IMR-90 (cell line): Measurements from ENCODE around the gene TUBGCP6. TPM values are rescaled to one million over a fixed set of nuclear protein-coding genes. Genes with fewer than 3 reads are reported as not detected.

ENCODE experiments used
- ATAC-seq: fragments of 200-7000 bp; cut with Tn5 transposase; 2 replicates; pipeline ENCODE4 v1.9.1; 2020; ENCODE audit warnings: low read depth, mild to moderate bottlenecking, moderate library complexity
- BruUV-seq: library from RNA; stranded (reverse); fragments of 400-500 nt; replicated peaks from 2 replicates; lab custom pipeline; 2021; lab: Mats Ljungman, UMichigan
- CTCF ChIA-PET: fragments of 300-600 bp; formaldehyde crosslinking; extraction: SDS; loops from one replicate; lab custom pipeline; 2021; ENCODE audit warnings: antibody characterized with exemption; lab: Yijun Ruan, JAX
- POLR2A ChIA-PET: fragments of 300-600 bp; sonication (Branson Sonifier 250); formaldehyde crosslinking; loops from one replicate; lab custom pipeline; 2022; ENCODE audit warnings: antibody characterized with exemption; ENCODE audit not compliant: unreplicated experiment; lab: Charles Lee
- DNase-seq: peaks from one replicate; pipeline ENCODE4 v3.0.0; 2013
- H2AFZ ChIP-seq: replicated peaks from 2 replicates; pipeline ENCODE3; 2013; ENCODE audit warnings: low read length, mild to moderate bottlenecking; ENCODE audit not compliant: poor library complexity
- H2AK5ac ChIP-seq: 2 replicates; pipeline ENCODE4 v1.6.1; 2013; ENCODE audit warnings: low read depth, low read length, inconsistent platforms
- H2AK9ac ChIP-seq: replicated peaks from 2 replicates; pipeline ENCODE3; 2013; ENCODE audit warnings: mild to moderate bottlenecking, low read depth, low read length, moderate library complexity; ENCODE audit not compliant: poor library complexity
- H2BK120ac ChIP-seq: 2 replicates; pipeline ENCODE4 v1.6.1; 2013; ENCODE audit warnings: low read depth, low read length, inconsistent platforms
- H2BK15ac ChIP-seq: 3 replicates; pipeline ENCODE4 v1.6.1; 2013; ENCODE audit warnings: low read depth, low read length, inconsistent platforms
- H2BK20ac ChIP-seq: 2 replicates; pipeline ENCODE4 v1.6.1; 2013; ENCODE audit warnings: low read depth, mild to moderate bottlenecking, inconsistent platforms, low read length, moderate library complexity
- H2BK5ac ChIP-seq: 2 replicates; pipeline ENCODE4 v1.6.1; 2013; ENCODE audit warnings: mild to moderate bottlenecking, low read depth, low read length, inconsistent platforms; ENCODE audit not compliant: poor library complexity, severe bottlenecking
- H3K14ac ChIP-seq: replicated peaks from 2 replicates; pipeline ENCODE4 v1.6.1; 2013; ENCODE audit warnings: low read depth, low read length, inconsistent platforms
- H3K18ac ChIP-seq: 2 replicates; pipeline ENCODE4 v1.6.1; 2013; ENCODE audit warnings: low read depth, low read length, control low read depth
- H3K23ac ChIP-seq: 2 replicates; pipeline ENCODE4 v1.6.1; 2013; ENCODE audit warnings: low read depth, low read length, inconsistent platforms
- H3K27ac ChIP-seq: 2 replicates; pipeline ENCODE4 v1.5.1; 2013; ENCODE audit warnings: mild to moderate bottlenecking, control low read depth, low read length; ENCODE audit not compliant: insufficient read depth
- H3K27me3 ChIP-seq: 2 replicates; pipeline ENCODE4 v1.6.1; 2013; ENCODE audit warnings: low read length; ENCODE audit not compliant: control insufficient read depth, insufficient read depth
- H3K36me3 ChIP-seq: 2 replicates; pipeline ENCODE4 v1.6.1; 2013; ENCODE audit warnings: low read length, mixed read lengths; ENCODE audit not compliant: control insufficient read depth, insufficient read depth
- H3K4ac ChIP-seq: 2 replicates; pipeline ENCODE4 v1.6.1; 2013; ENCODE audit warnings: low read depth, low read length, inconsistent platforms
- H3K4me1 ChIP-seq: 2 replicates; pipeline ENCODE4 v1.6.1; 2013; ENCODE audit warnings: low read length, mixed read lengths; ENCODE audit not compliant: control insufficient read depth, insufficient read depth
- H3K4me2 ChIP-seq: 2 replicates; pipeline ENCODE4 v1.6.1; 2013; ENCODE audit warnings: low read depth, mild to moderate bottlenecking, control low read depth, low read length, moderate library complexity
- H3K4me3 ChIP-seq: 2 replicates; pipeline ENCODE4 v1.5.1; 2013; ENCODE audit warnings: low read depth, mild to moderate bottlenecking, control low read depth, low read length, moderate library complexity; ENCODE audit not compliant: insufficient read depth
- H3K56ac ChIP-seq: 2 replicates; pipeline ENCODE4 v1.6.1; 2013; ENCODE audit warnings: low read length, inconsistent platforms; ENCODE audit not compliant: insufficient read depth; ENCODE audit errors: extremely low read depth
- H3K79me1 ChIP-seq, 2 experiments: 2 replicates each; pipeline ENCODE4 v1.6.1; 2013; ENCODE audit warnings: low read length in 2 of 2, inconsistent platforms in 1 of 2, low read depth in 1 of 2
- H3K9ac ChIP-seq: 2 replicates; pipeline ENCODE4 v1.6.1; 2013; ENCODE audit warnings: low read depth, low read length, control low read depth
- H3K9me1 ChIP-seq: 2 replicates; pipeline ENCODE4 v1.6.1; 2013; ENCODE audit warnings: low read length, inconsistent platforms; ENCODE audit not compliant: insufficient read depth
- H3K9me3 ChIP-seq: 2 replicates; pipeline ENCODE4 v1.6.1; 2013; ENCODE audit warnings: low read length; ENCODE audit not compliant: control insufficient read depth, insufficient read depth
- H4K20me1 ChIP-seq: 2 replicates; pipeline ENCODE4 v1.6.1; 2013; ENCODE audit warnings: low read length, inconsistent platforms; ENCODE audit not compliant: insufficient read depth
- H4K5ac ChIP-seq: 2 replicates; pipeline ENCODE4 v1.6.1; 2013; ENCODE audit warnings: mild to moderate bottlenecking, low read depth, low read length, control low read depth
- H4K8ac ChIP-seq, 2 experiments: 2 replicates each; pipeline ENCODE4 v1.6.1; 2013; ENCODE audit warnings: low read depth in 2 of 2, low read length in 2 of 2, control low read depth in 1 of 2, inconsistent platforms in 1 of 2
- H4K91ac ChIP-seq: 2 replicates; pipeline ENCODE4 v1.6.1; 2013; ENCODE audit warnings: low read depth, low read length, inconsistent platforms; ENCODE audit not compliant: insufficient read depth
- CHD1 ChIP-seq: IDR thresholded peaks from 2 replicates; pipeline ENCODE4 v1.6.1; 2012; ENCODE audit warnings: low read depth, low read length, improper control_type of control experiment
- MAFK ChIP-seq: IDR thresholded peaks from 2 replicates; pipeline ENCODE4 v1.6.1; 2012; ENCODE audit warnings: low read depth, low read length, improper control_type of control experiment
- MXI1 ChIP-seq: IDR thresholded peaks from 2 replicates; pipeline ENCODE4 v1.6.1; 2012; ENCODE audit warnings: low read depth, mild to moderate bottlenecking, low read length, moderate library complexity, borderline replicate concordance
- POLR2A ChIP-seq: IDR thresholded peaks from 2 replicates; pipeline ENCODE4 v1.6.1; 2012; ENCODE audit warnings: mild to moderate bottlenecking, low read depth, low read length
- RCOR1 ChIP-seq: IDR thresholded peaks from 2 replicates; pipeline ENCODE4 v1.6.1; 2012; ENCODE audit warnings: mild to moderate bottlenecking, low read length, improper control_type of control experiment; ENCODE audit not compliant: insufficient replicate concordance
- WGBS, 2 experiments: methylation state at CpG; one replicate each; pipeline versions ENCODE4 v1.1.5 to v1.1.7; 2013; ENCODE audit warnings: missing lambda C conversion rate in 2 of 2; ENCODE audit not compliant: insufficient read length in 1 of 2; ENCODE audit errors: extremely low coverage in 2 of 2; 5-methylcytosine and 5-hydroxymethylcytosine counted together
- dilution Hi-C: fragments of 300-500 bp; cut with HindIII; formaldehyde crosslinking; loops from one replicate; pipeline ENCODE4 v1.14.3; 2018; ENCODE audit warnings: low sequenced_read_pairs; ENCODE audit not compliant: unreplicated experiment
- in situ Hi-C: fragments of 300-500 bp; cut with MboI; formaldehyde crosslinking; loops from 3 replicates; pipeline ENCODE4 v1.14.3; 2019; ENCODE audit warnings: low sequenced_read_pairs, inconsistent platforms, mixed read lengths
- intact Hi-C: fragments of 100-400 bp; cut with micrococcal nuclease; formaldehyde crosslinking; loops from 2 replicates; pipeline ENCODE4 v1.10.0; 2022
- polyA plus RNA-seq, 3 experiments: library from polyadenylated mRNA; depleted of rRNA; stranded (reverse); fragments of >200 nt; gene quantifications; 2 replicates each; pipeline ENCODE4 v1.2.3, GENCODE V29; 2012; ENCODE audit warnings: low replicate concordance in 1 of 3
- total RNA-seq: library from RNA; depleted of rRNA; stranded (reverse); fragments of >200 nt; gene quantifications from 2 replicates; pipeline ENCODE4 v1.2.3, GENCODE V29; 2012

TUBGCP6 gene
- total and polyA plus RNA-seq, 2 of the 4 experiments (the other 2 are of a cell fraction) = 10.8 to 28.6 TPM

- ChIA-PET CTCF (no interaction called here), POLR2A (no interaction called here)
- Histone ChIP-seq H2AK9ac (no peak overlapping the region), H2BK5ac (no peak overlapping the region), H3K27ac (no peak overlapping the region), H3K4me1 (no peaks in the 10 kb centered on the region), H3K14ac (no peak overlapping the region), H3K9ac (no peak overlapping the region), H2BK120ac (no peak overlapping the region), H3K4me2 (no peak overlapping the region), H2AFZ (no peak overlapping the region), H4K5ac (no peak overlapping the region), H3K79me1 (no peaks in the 10 kb centered on the region), H3K9me1 (no peaks in the 10 kb centered on the region), H2AK5ac (no peak overlapping the region), H4K8ac (no peak overlapping the region), H2BK15ac (no peak overlapping the region), H2BK20ac (no peak overlapping the region), H3K4me3 (no peak overlapping the region), H4K20me1 (no peaks in the 10 kb centered on the region), H3K36me3 (no peaks in the 10 kb centered on the region), H3K18ac (no peak overlapping the region), H3K56ac (no peak overlapping the region), H3K4ac (no peak overlapping the region), H4K91ac (no peak overlapping the region), H3K27me3 (peaks cover 24% of the 10 kb centered on the region), H3K23ac (no peak overlapping the region), H3K9me3 (no peaks in the 10 kb centered on the region)
- intact Hi-C loops = no loop called here
- no TSS peak for BruUV-seq
- DNase-seq (no peak), ATAC-seq (no peak)
- no peak for TF ChIP-seq RCOR1
- no peak for TF ChIP-seq POLR2A
- TF ChIP-seq MAFK = no peak
- TF ChIP-seq CHD1 = no peak
- no peak for TF ChIP-seq MXI1
- in situ Hi-C loops = no loop called here
- 83% methylated on average over 8 of the region's 26 CpGs; no CpG with 5 or more reads in 1 of the 2 experiments for WGBS, 2 experiments
- dilution Hi-C loops = no loop called here
Observed at GRCh38 chr22:50173311-50173982, 71.4 kb downstream of the TUBGCP6 start.
